Activated CD4-positive, alpha-beta T cell treated with anti-CD3 and anti-CD28 coated beads, Interleukin-2, amount 10 ng/mL, durations not matched to agents 7 days and 5 days (primary cell): Measurements from ENCODE around the gene PBX1. TPM values are rescaled to one million over a fixed set of nuclear protein-coding genes. Genes with fewer than 3 reads are reported as not detected.

ENCODE experiments used
- CTCF ChIA-PET: fragments of 350-600 bp; sonication (Branson Sonifier 250); formaldehyde crosslinking; loops from one replicate; lab custom pipeline; 2021; ENCODE audit warnings: antibody characterized with exemption; lab: Charles Lee
- POLR2A ChIA-PET: fragments of 350-600 bp; sonication (Branson Sonifier 250); formaldehyde crosslinking; loops from one replicate; lab custom pipeline; 2021; ENCODE audit warnings: antibody characterized with exemption; lab: Charles Lee
- DNase-seq: peaks from one replicate; pipeline ENCODE4 v3.0.0-alpha.2; 2020
- H3K27ac Mint-ChIP-seq: one replicate; pipeline ENCODE4 v1.8.0; 2021; ENCODE audit warnings: mild to moderate bottlenecking, moderate library complexity, mixed read lengths
- H3K27me3 Mint-ChIP-seq: one replicate; pipeline ENCODE4 v1.8.0; 2021; ENCODE audit warnings: mixed read lengths
- H3K36me3 Mint-ChIP-seq: one replicate; pipeline ENCODE4 v1.8.0; 2021; ENCODE audit warnings: low read depth, mixed read lengths
- H3K4me1 Mint-ChIP-seq: one replicate; pipeline ENCODE4 v1.8.0; 2021; ENCODE audit warnings: mixed read lengths
- H3K4me3 Mint-ChIP-seq: one replicate; pipeline ENCODE4 v1.8.0; 2021; ENCODE audit warnings: mild to moderate bottlenecking, moderate library complexity, mixed read lengths
- H3K9me3 Mint-ChIP-seq: one replicate; pipeline ENCODE4 v1.8.0; 2021; ENCODE audit warnings: mixed read lengths
- total RNA-seq, 2 experiments: library from RNA; stranded (reverse); gene quantifications; one replicate each; pipeline ENCODE4 v1.2.3, GENCODE V29; 2021

The PBX1 gene
- total RNA-seq, 2 experiments from 2014 or later: 0.12 to 0.15 TPM

- no peaks in the 10 kb centered on the region for H3K27me3 Mint-ChIP-seq
- POLR2A ChIA-PET: no interaction called here
- no peaks in the 10 kb centered on the region for H3K36me3 Mint-ChIP-seq
- DNase-seq: no peak
- no peaks in the 10 kb centered on the region for H3K9me3 Mint-ChIP-seq
- no peak overlapping the region for H3K4me3 Mint-ChIP-seq
- no peak overlapping the region for H3K27ac Mint-ChIP-seq
- no peaks in the 10 kb centered on the region for H3K4me1 Mint-ChIP-seq
- CTCF ChIA-PET: no interaction called here
Observed at GRCh38 chr1:164619006-164619784, 60.2 kb downstream of the PBX1 start.

DNA sequence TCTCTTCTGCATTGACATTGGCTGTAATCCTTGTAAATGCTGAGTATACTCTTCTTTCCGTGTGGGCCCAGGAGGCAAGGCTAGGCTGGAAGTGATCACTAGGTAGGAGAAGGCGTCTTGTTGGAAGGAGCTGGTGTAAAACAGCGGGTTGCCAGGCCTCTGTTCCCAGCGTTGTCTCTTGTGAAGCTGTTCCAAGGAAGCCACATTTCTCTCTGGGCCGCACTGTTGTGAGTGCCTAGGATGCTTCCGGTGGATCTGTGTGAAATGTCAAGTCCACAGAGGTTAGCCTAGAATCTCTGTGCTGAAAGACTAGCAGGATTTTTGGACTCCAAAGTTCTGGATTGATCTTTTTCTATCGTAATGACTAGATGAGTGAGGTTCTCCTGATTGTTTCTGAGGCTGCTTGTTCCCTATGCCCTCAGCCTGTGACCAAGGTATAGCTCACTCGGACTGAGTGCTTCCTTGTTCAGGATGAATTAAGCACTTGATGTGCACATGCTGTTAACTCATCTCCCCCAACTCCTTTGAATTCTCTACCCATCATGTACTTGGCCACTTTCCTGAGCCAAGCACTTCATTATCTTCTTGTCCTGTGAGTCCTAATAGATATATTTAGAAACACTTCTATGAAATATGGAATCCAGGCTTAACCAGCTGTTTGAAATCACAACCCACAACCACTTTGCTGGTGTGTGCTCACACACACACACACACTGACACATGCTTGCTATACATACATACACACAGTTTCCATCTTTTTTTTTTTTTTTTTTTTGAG, 63.3 kb downstream of the PBX1 start:
- Mint-ChIP-seq H3K27me3 (peaks cover 2% of the 10 kb centered on the region), H3K4me3 (no peak overlapping the region), H3K27ac (no peak overlapping the region), H3K36me3 (no peaks in the 10 kb centered on the region), H3K4me1 (no peaks in the 10 kb centered on the region), H3K9me3 (no peaks in the 10 kb centered on the region)
- no peak for DNase-seq
- ChIA-PET CTCF (no interaction called here), POLR2A (no interaction called here)

- H3K4me3 Mint-ChIP-seq: no peak overlapping the region
- ChIA-PET POLR2A (no interaction called here), CTCF (no interaction called here)
- no peaks in the 10 kb centered on the region for H3K4me1 Mint-ChIP-seq
- peaks cover 2% of the 10 kb centered on the region for H3K27me3 Mint-ChIP-seq
- H3K27ac Mint-ChIP-seq: no peak overlapping the region
- no peaks in the 10 kb centered on the region for H3K36me3 Mint-ChIP-seq
- DNase-seq: no peak
- H3K9me3 Mint-ChIP-seq: no peaks in the 10 kb centered on the region
Observed at GRCh38 chr1:164623805-164624204, 64.8 kb downstream of the PBX1 start.

GRCh38 chr1:164624400-164624799, 65.4 kb downstream of the PBX1 start:
- no peaks in the 10 kb centered on the region for H3K36me3 Mint-ChIP-seq
- no peaks in the 10 kb centered on the region for H3K4me1 Mint-ChIP-seq
- H3K9me3 Mint-ChIP-seq: no peaks in the 10 kb centered on the region
- H3K27me3 Mint-ChIP-seq: peaks cover 2% of the 10 kb centered on the region
- DNase-seq: no peak
- ChIA-PET CTCF (no interaction called here), POLR2A (no interaction called here)
- H3K4me3 Mint-ChIP-seq: no peak overlapping the region
- no peak overlapping the region for H3K27ac Mint-ChIP-seq

DNA sequence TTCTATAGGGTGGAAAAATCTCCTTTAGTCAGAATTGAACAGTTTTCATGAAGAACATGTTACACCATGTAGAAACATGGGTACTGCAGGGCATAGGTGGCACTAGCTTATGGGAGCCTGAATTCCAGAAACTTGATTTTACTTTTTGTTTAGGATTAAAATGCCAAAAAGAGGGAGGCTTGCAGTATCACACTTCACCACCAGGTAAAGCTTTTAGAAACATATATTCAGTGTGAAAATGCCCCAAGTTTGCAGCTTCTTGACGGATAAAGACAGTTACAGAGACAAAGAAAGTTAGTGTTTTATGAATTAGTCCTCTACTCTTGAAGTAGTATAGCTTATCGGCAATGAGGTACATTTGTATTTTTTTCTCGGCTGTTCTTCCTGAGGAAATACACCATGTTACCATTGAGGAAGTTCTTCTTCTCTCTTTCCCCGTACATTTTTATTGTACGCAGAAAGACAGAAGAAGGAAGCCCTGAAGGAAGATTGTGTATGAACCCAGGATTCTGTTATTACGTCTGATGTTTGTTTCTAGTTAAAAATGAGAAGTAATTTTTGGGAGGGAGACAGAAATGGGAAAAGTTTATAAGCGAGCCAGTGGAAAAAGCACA, 66.1 kb downstream of the PBX1 start:
- Mint-ChIP-seq H3K27ac (no peak overlapping the region), H3K4me3 (no peak overlapping the region), H3K9me3 (no peaks in the 10 kb centered on the region), H3K27me3 (peaks cover 2% of the 10 kb centered on the region), H3K4me1 (no peaks in the 10 kb centered on the region), H3K36me3 (no peaks in the 10 kb centered on the region)
- POLR2A ChIA-PET: no interaction called here
- CTCF ChIA-PET: no interaction called here
- DNase-seq: no peak

DNA sequence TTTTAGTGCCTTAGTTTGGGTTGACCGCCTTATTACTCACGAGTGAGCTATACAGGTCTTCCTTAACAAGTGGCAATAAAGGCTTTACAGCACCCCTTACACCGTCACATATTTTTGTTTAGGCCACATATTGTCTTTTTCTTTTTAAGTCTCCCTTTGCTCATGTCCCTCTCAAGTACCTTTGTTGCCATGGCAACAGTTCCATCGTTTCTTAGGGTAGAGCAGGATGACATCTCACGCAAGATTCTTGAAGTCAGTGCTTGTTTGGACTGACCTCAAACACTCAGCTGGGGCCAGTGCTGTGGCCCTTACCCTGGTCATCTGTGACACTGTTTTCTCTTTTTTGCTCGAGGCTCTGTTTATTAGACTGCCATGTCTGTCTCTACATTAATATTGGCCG, 69.8 kb downstream of the PBX1 start:
- Mint-ChIP-seq H3K36me3 (no peaks in the 10 kb centered on the region), H3K9me3 (no peaks in the 10 kb centered on the region), H3K4me1 (no peaks in the 10 kb centered on the region), H3K27me3 (peaks cover 2% of the 10 kb centered on the region), H3K27ac (no peak overlapping the region), H3K4me3 (no peak overlapping the region)
- CTCF ChIA-PET: no interaction called here
- POLR2A ChIA-PET: no interaction called here
- no peak for DNase-seq

DNA sequence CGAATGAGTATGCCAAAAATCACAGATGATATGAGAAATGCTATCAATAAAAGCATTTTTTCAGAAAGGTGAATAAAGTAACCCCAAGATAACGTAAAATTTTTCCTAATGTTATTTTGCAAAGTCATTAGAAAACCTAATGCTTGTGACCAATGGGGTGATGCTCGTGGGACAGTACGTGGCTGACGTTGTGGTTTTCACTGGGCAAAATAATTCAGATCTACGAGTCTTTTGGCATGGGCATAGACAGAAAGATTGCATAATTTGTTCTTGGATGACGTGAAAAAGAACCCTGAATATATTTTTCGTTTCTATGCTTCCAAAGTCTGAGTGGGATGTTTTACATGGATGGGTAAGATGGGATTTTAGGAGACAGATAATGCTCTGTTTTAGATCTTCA, 71.0 kb downstream of the PBX1 start:
- H3K4me1 Mint-ChIP-seq: no peaks in the 10 kb centered on the region
- CTCF ChIA-PET: no interaction called here
- H3K9me3 Mint-ChIP-seq: no peaks in the 10 kb centered on the region
- H3K36me3 Mint-ChIP-seq: no peaks in the 10 kb centered on the region
- H3K4me3 Mint-ChIP-seq: no peak overlapping the region
- H3K27ac Mint-ChIP-seq: no peak overlapping the region
- DNase-seq: no peak
- POLR2A ChIA-PET: no interaction called here
- peaks cover 2% of the 10 kb centered on the region for H3K27me3 Mint-ChIP-seq

GRCh38 chr1:164630626-164631396, 71.8 kb downstream of the PBX1 start:
- no peak for DNase-seq
- no peaks in the 10 kb centered on the region for H3K36me3 Mint-ChIP-seq
- no peaks in the 10 kb centered on the region for H3K9me3 Mint-ChIP-seq
- H3K4me1 Mint-ChIP-seq: no peaks in the 10 kb centered on the region
- ChIA-PET CTCF (interaction anchor here (0.7 kb wide), 1 partner anchor 915 kb away, joined by 3 read pairs; no protein-coding TSS in a partner anchor), POLR2A (no interaction called here)
- no peak overlapping the region for H3K27ac Mint-ChIP-seq
- no peak overlapping the region for H3K4me3 Mint-ChIP-seq
- H3K27me3 Mint-ChIP-seq: no peaks in the 10 kb centered on the region

DNA sequence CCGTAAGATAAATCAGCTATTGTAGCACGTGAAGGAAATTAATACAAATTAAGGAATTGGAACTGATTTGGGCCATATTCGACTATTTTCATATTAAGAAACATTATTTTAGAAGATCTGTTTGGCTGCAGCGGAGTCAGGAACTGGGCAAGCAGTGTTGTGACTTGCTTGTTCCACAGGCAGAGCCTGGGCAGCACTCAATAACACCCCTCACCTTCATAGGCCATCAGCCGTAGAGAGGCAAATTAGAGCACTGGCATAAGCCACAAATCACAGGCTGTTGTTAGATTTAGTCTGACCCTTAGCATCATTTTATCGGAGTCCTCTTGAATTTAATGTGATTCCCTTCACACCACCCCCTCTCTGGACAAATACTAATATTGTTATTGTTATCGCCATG, 72.8 kb downstream of the PBX1 start:
- no peak overlapping the region for H3K27ac Mint-ChIP-seq
- no peak overlapping the region for H3K4me3 Mint-ChIP-seq
- no peaks in the 10 kb centered on the region for H3K36me3 Mint-ChIP-seq
- CTCF ChIA-PET: interaction anchor here (0.7 kb wide), 1 partner anchor 914 kb away, joined by 3 read pairs; no protein-coding TSS in a partner anchor
- no peaks in the 10 kb centered on the region for H3K27me3 Mint-ChIP-seq
- H3K9me3 Mint-ChIP-seq: no peaks in the 10 kb centered on the region
- no peaks in the 10 kb centered on the region for H3K4me1 Mint-ChIP-seq
- POLR2A ChIA-PET: no interaction called here
- no peak for DNase-seq

GRCh38 chr1:164633997-164634396, 75.0 kb downstream of the PBX1 start:
- ChIA-PET CTCF (no interaction called here), POLR2A (no interaction called here)
- H3K27me3 Mint-ChIP-seq: no peaks in the 10 kb centered on the region
- no peak overlapping the region for H3K4me3 Mint-ChIP-seq
- no peaks in the 10 kb centered on the region for H3K36me3 Mint-ChIP-seq
- H3K4me1 Mint-ChIP-seq: no peaks in the 10 kb centered on the region
- no peak for DNase-seq
- no peak overlapping the region for H3K27ac Mint-ChIP-seq
- H3K9me3 Mint-ChIP-seq: no peaks in the 10 kb centered on the region

DNA sequence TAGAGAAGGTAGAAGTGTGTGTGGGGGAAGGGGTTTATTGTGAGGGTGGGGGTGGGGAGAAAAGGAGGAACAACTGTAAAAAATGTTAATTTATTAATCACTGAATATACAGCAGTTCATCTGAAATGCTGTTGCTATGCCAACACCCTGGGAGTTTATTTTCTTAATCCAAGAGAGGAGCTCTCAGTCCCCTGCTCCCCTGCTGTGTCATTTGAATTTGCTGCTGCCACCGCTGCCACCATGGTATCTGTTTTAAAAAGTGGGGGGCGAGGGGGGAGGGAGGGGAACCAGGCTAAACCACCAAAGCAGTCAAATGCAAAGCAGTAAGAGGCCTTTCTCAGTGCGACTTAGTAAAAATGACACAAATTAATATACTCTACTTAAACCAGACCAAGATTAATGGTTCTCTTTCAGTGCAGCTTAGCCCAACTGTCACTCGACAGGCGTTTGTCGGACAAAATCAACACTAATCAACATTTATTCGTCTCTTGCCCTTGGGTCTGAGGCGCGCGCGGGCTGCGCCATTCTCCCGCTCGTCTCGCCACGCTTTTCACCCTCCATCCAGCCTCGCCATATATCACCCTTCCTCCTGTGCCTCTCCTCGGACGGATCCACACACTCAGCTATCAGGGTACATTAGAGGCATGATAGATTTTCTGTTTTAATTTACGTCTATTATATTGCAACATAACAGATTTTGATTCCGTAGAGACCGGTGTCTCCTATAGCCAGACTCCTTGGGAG, 76.2 kb downstream of the PBX1 start:
- no peak for DNase-seq
- H3K27me3 Mint-ChIP-seq: no peaks in the 10 kb centered on the region
- ChIA-PET CTCF (no interaction called here), POLR2A (no interaction called here)
- no peak overlapping the region for H3K27ac Mint-ChIP-seq
- no peaks in the 10 kb centered on the region for H3K9me3 Mint-ChIP-seq
- no peaks in the 10 kb centered on the region for H3K4me1 Mint-ChIP-seq
- H3K36me3 Mint-ChIP-seq: no peaks in the 10 kb centered on the region
- H3K4me3 Mint-ChIP-seq: no peak overlapping the region
